ENCODE measurements around the gene AFF3. TPM values are rescaled to one million over a fixed set of nuclear protein-coding genes. Genes with fewer than 3 reads are reported as not detected.
A peak's percentile ranks its signal among the peaks of the same experiment; 100 is the strongest.

Gene AFF3
- total and polyA plus RNA-seq, 2 of the 4 experiments (the other 2 are of a cell fraction), result 12.9 to 14.3 TPM

- Histone ChIP-seq H3K4me3 (ENCODE audit: insufficient read depth, low read depth, low read length) (no peak overlapping the region), H3K9ac (ENCODE audit: low read depth, low read length) (no peak overlapping the region), H3K18ac (ENCODE audit: low read depth, low read length) (no peak overlapping the region), H2BK120ac (ENCODE audit: low read depth, low read length) (peak overlapping the region; percentile 27), H3K4me2 (ENCODE audit: low read depth, low read length) (no peak overlapping the region), H2AK5ac (ENCODE audit: low read depth, low read length) (peak overlapping the region; percentile 22; the same call in 1 of the 2 replicates), H4K8ac (ENCODE audit: low read depth in 2 of 2, low read length in 2 of 2) (no peak overlapping the region), H3K4ac (ENCODE audit: low read depth, low read length) (peak overlapping the region; percentile 34; the same call in 1 of the 2 replicates), H3K56ac (ENCODE audit: extremely low read depth, insufficient read depth, low read length) (no peak overlapping the region), H3K23ac (ENCODE audit: low read depth, low read length) (no peak overlapping the region), H3K27ac (ENCODE audit: insufficient read depth, low read length) (no peak overlapping the region), H3K4me1 (ENCODE audit: control insufficient read depth, insufficient read depth, low read length) (peaks cover 15% of the 10 kb centered on the region), H4K91ac (ENCODE audit: insufficient read depth, low read depth, low read length) (peak overlapping the region; percentile 53; the same call in 1 of the 2 replicates), H3K36me3 (ENCODE audit: control insufficient read depth, insufficient read depth, low read length) (no peaks in the 10 kb centered on the region), H3K79me1 (ENCODE audit: low read depth in 1 of 2, low read length in 2 of 2) (peaks cover 20 to 29% of the 10 kb centered on the region in 2 experiments), H3K9me1 (ENCODE audit: insufficient read depth, low read length) (peaks cover 22% of the 10 kb centered on the region), H3K27me3 (ENCODE audit: control insufficient read depth, insufficient read depth, low read length) (no peaks in the 10 kb centered on the region), H2AFZ (replicated peaks; ENCODE audit: low read length, poor library complexity) (no peak overlapping the region), H4K5ac (ENCODE audit: low read depth, low read length) (no peak overlapping the region), H2AK9ac (replicated peaks; ENCODE audit: low read depth, low read length, poor library complexity) (no peak overlapping the region), H2BK5ac (ENCODE audit: low read depth, low read length, poor library complexity, severe bottlenecking) (no peak overlapping the region), H3K9me3 (ENCODE audit: control insufficient read depth, insufficient read depth, low read length) (no peaks in the 10 kb centered on the region), H2BK20ac (ENCODE audit: low read depth, low read length) (peak overlapping the region; percentile 49; the same call in 1 of the 2 replicates), H3K14ac (replicated peaks; ENCODE audit: low read depth, low read length) (no peak overlapping the region), H4K20me1 (ENCODE audit: insufficient read depth, low read length) (no peaks in the 10 kb centered on the region), H2BK15ac (ENCODE audit: low read depth, low read length) (no peak overlapping the region)
- intact Hi-C loops (cut with micrococcal nuclease), result loop anchor here (10.0 kb wide), 1 partner anchor 435 kb away; no protein-coding TSS in a partner anchor
- no peak for ATAC-seq (ENCODE audit: low read depth)
- DNase-seq, result no peak
- in situ Hi-C loops (cut with MboI; ENCODE audit: low sequenced_read_pairs), result no loop called here
- no TSS peak for BruUV-seq (replicated peaks)
- dilution Hi-C loops (cut with HindIII; ENCODE audit: low sequenced_read_pairs, unreplicated experiment), result no loop called here
- ChIA-PET POLR2A (ENCODE audit: unreplicated experiment) (no interaction called here), CTCF (interaction anchor here (0.7 kb wide), 1 partner anchor 37 kb away, joined by 3 read pairs; no protein-coding TSS in a partner anchor)
- WGBS, 2 experiments (ENCODE audit: extremely low coverage in 2 of 2, insufficient read length in 1 of 2), result 100% methylated on average over 1 of the region's 4 CpGs; no CpG with 5 or more reads in 1 of the 2 experiments
- no peak for TF ChIP-seq CTCF (conservative IDR thresholded peaks at IDR 0.05; ENCODE audit: low read depth, low read length)
- TF ChIP-seq FOS (IDR thresholded peaks at IDR 0.05; ENCODE audit: low read depth, low read length), result no peak
- TF ChIP-seq MAZ (IDR thresholded peaks at IDR 0.05; ENCODE audit: borderline replicate concordance, low read depth, low read length), result no peak
- no peak for TF ChIP-seq CEBPB (IDR thresholded peaks at IDR 0.05; ENCODE audit: low read depth, low read length)
- no peak for TF ChIP-seq ELK1 (IDR thresholded peaks at IDR 0.05; ENCODE audit: borderline replicate concordance, low read depth, low read length)
- TF ChIP-seq MAFK (IDR thresholded peaks at IDR 0.05; ENCODE audit: low read depth, low read length), result no peak
- TF ChIP-seq NFE2L2 (IDR thresholded peaks at IDR 0.05; ENCODE audit: low read depth, low read length), result no peak
- no peak for TF ChIP-seq SMC3 (IDR thresholded peaks at IDR 0.05; ENCODE audit: low read depth, low read length)
- no peak for TF ChIP-seq RCOR1 (IDR thresholded peaks at IDR 0.05; ENCODE audit: insufficient replicate concordance, low read length)
- TF ChIP-seq, protein P1, sequence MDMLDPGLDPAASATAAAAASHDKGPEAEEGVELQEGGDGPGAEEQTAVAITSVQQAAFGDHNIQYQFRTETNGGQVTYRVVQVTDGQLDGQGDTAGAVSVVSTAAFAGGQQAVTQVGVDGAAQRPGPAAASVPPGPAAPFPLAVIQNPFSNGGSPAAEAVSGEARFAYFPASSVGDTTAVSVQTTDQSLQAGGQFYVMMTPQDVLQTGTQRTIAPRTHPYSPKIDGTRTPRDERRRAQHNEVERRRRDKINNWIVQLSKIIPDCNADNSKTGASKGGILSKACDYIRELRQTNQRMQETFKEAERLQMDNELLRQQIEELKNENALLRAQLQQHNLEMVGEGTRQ (IDR thresholded peaks at IDR 0.05; ENCODE audit: low read depth, low read length), result no peak
- no peak for TF ChIP-seq BHLHE40 (IDR thresholded peaks at IDR 0.05; ENCODE audit: low read depth, low read length)
- no peak for TF ChIP-seq RAD21 (IDR thresholded peaks at IDR 0.05; ENCODE audit: low read length)
- no peak for TF ChIP-seq MXI1 (IDR thresholded peaks at IDR 0.05; ENCODE audit: borderline replicate concordance, low read depth, low read length)
- no peak for TF ChIP-seq POLR2A (IDR thresholded peaks at IDR 0.05; ENCODE audit: low read depth, low read length)
- no peak for TF ChIP-seq CHD1 (IDR thresholded peaks at IDR 0.05; ENCODE audit: low read depth, low read length)
Observed at GRCh38 chr2:99810225-99810624, 332.2 kb downstream of the AFF3 start.

Data from IMR-90 (cell line).